NT2/D1 (cell line): ENCODE data around the gene MAGI1.

ENCODE experiments used
- DNase-seq: peaks from one replicate; pipeline ENCODE4 v3.0.0-alpha.2; 2011; ENCODE audit warnings: low read depth, low spot score
- H3K27me3 ChIP-seq: 2 replicates; pipeline ENCODE4 v1.6.0; 2011; ENCODE audit warnings: mild to moderate bottlenecking; ENCODE audit not compliant: insufficient read length, insufficient read depth
- H3K36me3 ChIP-seq: 2 replicates; pipeline ENCODE4 v1.6.1; 2011; ENCODE audit warnings: mild to moderate bottlenecking, low read length, mixed read lengths; ENCODE audit not compliant: insufficient read depth, insufficient read length
- H3K4me1 ChIP-seq: 2 replicates; pipeline ENCODE4 v1.5.1; 2011; ENCODE audit not compliant: insufficient read depth, insufficient read length
- H3K4me3 ChIP-seq: 2 replicates; pipeline ENCODE4 v1.5.1; 2011; ENCODE audit warnings: low read depth; ENCODE audit not compliant: insufficient read length
- H3K9ac ChIP-seq: 2 replicates; pipeline ENCODE4 v1.6.0; 2011; ENCODE audit warnings: low read depth; ENCODE audit not compliant: insufficient read length
- H3K9me3 ChIP-seq: 2 replicates; pipeline ENCODE4 v1.5.1; 2011; ENCODE audit warnings: mild to moderate bottlenecking, low read length; ENCODE audit not compliant: insufficient read depth
- SUZ12 ChIP-seq: IDR thresholded peaks from 2 replicates; pipeline ENCODE4 v1.6.1; 2011; ENCODE audit not compliant: insufficient read length, insufficient read depth; ENCODE audit errors: extremely low read depth
- YY1 ChIP-seq: IDR thresholded peaks from 2 replicates; pipeline ENCODE4 v1.6.1; 2011; ENCODE audit not compliant: insufficient read length, insufficient read depth
- ZNF274 ChIP-seq: IDR thresholded peaks from 2 replicates; pipeline ENCODE4 v1.6.1; 2011; ENCODE audit warnings: mild to moderate bottlenecking, low read depth, low read length

MAGI1 gene

GRCh38 chr3:65939184-65939583 is 99.5 kb downstream of the MAGI1 start:
- no peak overlapping the region for H3K9ac ChIP-seq
- no peak overlapping the region for H3K4me3 ChIP-seq
- DNase-seq = no peak
- no peaks in the 10 kb centered on the region for H3K36me3 ChIP-seq
- peaks cover 10% of the 10 kb centered on the region; the same call in 1 of the 2 replicates for H3K9me3 ChIP-seq
- TF ChIP-seq ZNF274 (no peak), SUZ12 (no peak), YY1 (no peak)
- H3K27me3 ChIP-seq = no peaks in the 10 kb centered on the region
- no peaks in the 10 kb centered on the region for H3K4me1 ChIP-seq

- H3K9me3 ChIP-seq = peaks cover 15% of the 10 kb centered on the region; the same call in 1 of the 2 replicates
- no peak overlapping the region for H3K9ac ChIP-seq
- TF ChIP-seq SUZ12 (no peak), ZNF274 (no peak), YY1 (no peak)
- no peaks in the 10 kb centered on the region for H3K27me3 ChIP-seq
- no peak for DNase-seq
- no peak overlapping the region for H3K4me3 ChIP-seq
- no peaks in the 10 kb centered on the region for H3K36me3 ChIP-seq
- H3K4me1 ChIP-seq = no peaks in the 10 kb centered on the region
Measured at GRCh38 chr3:65938676-65939075, 100.0 kb downstream of the MAGI1 start.

GRCh38 chr3:65938147-65938546 is 100.6 kb downstream of the MAGI1 start:
- Histone ChIP-seq H3K4me3 (no peak overlapping the region), H3K9ac (no peak overlapping the region)

GRCh38 chr3:65936908-65937638 is 101.6 kb downstream of the MAGI1 start:
- peaks cover 23% of the 10 kb centered on the region; the same call in 1 of the 2 replicates for H3K9me3 ChIP-seq
- no peaks in the 10 kb centered on the region for H3K4me1 ChIP-seq
- H3K36me3 ChIP-seq = peaks cover 2% of the 10 kb centered on the region
- no peak for DNase-seq
- H3K27me3 ChIP-seq = no peaks in the 10 kb centered on the region
- no peak for TF ChIP-seq ZNF274
- no peak for TF ChIP-seq YY1
- no peak for TF ChIP-seq SUZ12
- H3K9ac ChIP-seq = no peak overlapping the region
- no peak overlapping the region for H3K4me3 ChIP-seq

More at GRCh38 chr3:65938147-65938546, 100.6 kb downstream of the MAGI1 start:
- no peak for DNase-seq
- no peak for TF ChIP-seq YY1
- H3K9me3 ChIP-seq = peaks cover 20% of the 10 kb centered on the region; the same call in 1 of the 2 replicates
- H3K27me3 ChIP-seq = no peaks in the 10 kb centered on the region
- peaks cover under 1% of the 10 kb centered on the region for H3K36me3 ChIP-seq
- no peaks in the 10 kb centered on the region for H3K4me1 ChIP-seq

- TF ChIP-seq ZNF274 = no peak
- no peak for TF ChIP-seq YY1
- no peak for TF ChIP-seq SUZ12
- no peaks in the 10 kb centered on the region for H3K27me3 ChIP-seq
- peaks cover 2% of the 10 kb centered on the region for H3K36me3 ChIP-seq
- H3K4me3 ChIP-seq = no peak overlapping the region
- H3K9ac ChIP-seq = no peak overlapping the region
- DNase-seq = no peak
- no peaks in the 10 kb centered on the region for H3K4me1 ChIP-seq
- peaks cover 23% of the 10 kb centered on the region; the same call in 1 of the 2 replicates for H3K9me3 ChIP-seq
Measured at GRCh38 chr3:65935724-65936123, 103.0 kb downstream of the MAGI1 start.

- no peaks in the 10 kb centered on the region for H3K27me3 ChIP-seq
- no peak for DNase-seq
- no peaks in the 10 kb centered on the region for H3K4me1 ChIP-seq
- no peak for TF ChIP-seq ZNF274
- TF ChIP-seq YY1 = no peak
- TF ChIP-seq SUZ12 = no peak
- no peak overlapping the region for H3K4me3 ChIP-seq
- H3K9ac ChIP-seq = no peak overlapping the region
- peaks cover 2% of the 10 kb centered on the region for H3K36me3 ChIP-seq
- H3K9me3 ChIP-seq = peaks cover 23% of the 10 kb centered on the region; the same call in 1 of the 2 replicates
Measured at GRCh38 chr3:65930648-65931047, 108.1 kb downstream of the MAGI1 start.

GRCh38 chr3:65928110-65928509 is 110.6 kb downstream of the MAGI1 start:
- Histone ChIP-seq H3K4me3 (no peak overlapping the region), H3K36me3 (peaks cover 1% of the 10 kb centered on the region), H3K27me3 (no peaks in the 10 kb centered on the region), H3K9ac (no peak overlapping the region), H3K9me3 (peaks cover 3% of the 10 kb centered on the region; the same call in 1 of the 2 replicates), H3K4me1 (no peaks in the 10 kb centered on the region)
- TF ChIP-seq YY1 = no peak
- no peak for TF ChIP-seq ZNF274
- no peak for TF ChIP-seq SUZ12
- DNase-seq = no peak
